Lower leg skin (tissue), 3 donors: ENCODE measurements around the gene ARL11.

Source experiments
- CTCF ChIP-seq, 3 donors: fragments of 450-650 bp; IDR thresholded peaks; one replicate each; pipeline ENCODE4 v1.5.1; 2016; ENCODE audit warnings: antibody characterized with exemption in 3 of 3, mild to moderate bottlenecking in 3 of 3, moderate library complexity in 2 of 3
- POLR2A ChIP-seq, 2 donors: fragments of 450-650 bp; IDR thresholded peaks; one replicate each; pipeline ENCODE4 v1.6.1; 2016 to 2017; ENCODE audit warnings: antibody characterized with exemption in 2 of 2, mild to moderate bottlenecking in 1 of 2, moderate library complexity in 1 of 2

- TF ChIP-seq CTCF (IDR thresholded peaks at IDR 0.05) (no peak), POLR2A (IDR thresholded peaks at IDR 0.05) (no peak)
Observed at GRCh38 chr13:49587311-49587847, 40.9 kb upstream of the ARL11 start.
